PFSK-1 (cell line): Measurements from ENCODE around the gene FAM163B.

Experiments used
- FOXP2 ChIP-seq: optimal IDR thresholded peaks from 2 replicates; pipeline ENCODE3; 2011; ENCODE audit warnings: borderline replicate concordance, control low read depth, inconsistent platforms; ENCODE audit not compliant: insufficient read depth; ENCODE audit errors: extremely low read length, extremely low read depth
- POLR2AphosphoS5 ChIP-seq: IDR thresholded peaks from 2 replicates; pipeline ENCODE4 v1.6.1; 2012; ENCODE audit warnings: low read depth, mild to moderate bottlenecking, control low read depth, low read length, moderate library complexity
- REST ChIP-seq, 2 experiments: IDR thresholded peaks; 2 replicates each; pipeline versions ENCODE4 v1.6.1 to v1.8.0; 2011 to 2012; ENCODE audit warnings: low read depth in 2 of 2, low read length in 2 of 2, control low read depth in 1 of 2, inconsistent platforms in 1 of 2, mild to moderate bottlenecking in 1 of 2, moderate library complexity in 1 of 2; ENCODE audit not compliant: insufficient read depth in 1 of 2
- SIN3A ChIP-seq: IDR thresholded peaks from 2 replicates; pipeline ENCODE4 v1.6.1; 2012; ENCODE audit warnings: mild to moderate bottlenecking, low read length, moderate library complexity, borderline replicate concordance; ENCODE audit not compliant: insufficient read depth
- TAF1 ChIP-seq: IDR thresholded peaks from 2 replicates; pipeline ENCODE4 v1.6.1; 2012; ENCODE audit warnings: low read length, control low read depth, borderline replicate concordance; ENCODE audit not compliant: insufficient read depth

Gene FAM163B

DNA sequence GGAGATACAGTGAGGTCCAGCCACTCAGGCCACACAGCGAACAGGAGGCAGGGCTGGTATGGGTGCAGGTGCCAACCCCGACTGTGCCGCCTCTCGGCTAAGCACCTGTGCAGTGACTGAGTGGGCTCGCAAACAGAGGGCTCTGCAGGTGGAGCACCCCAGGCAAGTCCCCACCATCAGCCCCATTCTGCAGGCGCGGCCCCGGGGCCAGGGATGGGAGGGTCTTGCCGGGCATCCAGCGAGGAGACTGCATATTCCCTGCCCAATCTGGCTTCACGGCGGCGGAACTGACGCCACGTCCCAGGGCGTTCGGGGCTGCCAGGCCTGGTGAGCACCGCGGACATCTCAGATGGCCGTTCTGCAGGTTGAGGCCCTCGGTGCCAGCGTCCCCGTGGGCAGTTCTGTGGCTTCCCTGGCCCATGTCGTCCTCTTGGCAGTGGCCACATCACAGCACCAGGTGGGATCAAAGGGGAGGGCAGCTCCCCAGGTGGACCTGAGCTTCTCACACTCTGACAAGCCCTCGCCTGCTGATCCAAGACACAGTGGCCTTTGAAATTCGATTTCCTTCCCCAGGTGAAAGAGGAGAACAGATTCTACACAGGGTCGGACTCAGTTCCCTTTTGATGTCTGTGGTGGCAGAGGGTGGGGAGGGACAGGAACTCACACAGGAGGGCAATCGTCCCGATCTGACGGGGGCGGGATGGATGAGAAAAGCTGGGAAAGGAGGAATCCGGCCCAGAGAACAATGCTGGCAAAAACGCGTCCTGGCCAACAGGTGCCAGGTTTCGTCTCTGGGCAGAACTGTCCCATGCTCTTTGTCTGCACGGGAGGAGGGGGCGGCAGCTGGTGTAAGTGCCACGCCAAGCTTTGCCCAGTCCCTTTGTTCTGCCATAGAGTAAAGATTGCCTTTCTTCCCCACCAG is 45.8 kb upstream of the FAM163B start:
- TF ChIP-seq REST (IDR thresholded peaks at IDR 0.05; ENCODE audit: insufficient read depth in 1 of 2, low read depth in 2 of 2, low read length in 2 of 2), result no peak

DNA sequence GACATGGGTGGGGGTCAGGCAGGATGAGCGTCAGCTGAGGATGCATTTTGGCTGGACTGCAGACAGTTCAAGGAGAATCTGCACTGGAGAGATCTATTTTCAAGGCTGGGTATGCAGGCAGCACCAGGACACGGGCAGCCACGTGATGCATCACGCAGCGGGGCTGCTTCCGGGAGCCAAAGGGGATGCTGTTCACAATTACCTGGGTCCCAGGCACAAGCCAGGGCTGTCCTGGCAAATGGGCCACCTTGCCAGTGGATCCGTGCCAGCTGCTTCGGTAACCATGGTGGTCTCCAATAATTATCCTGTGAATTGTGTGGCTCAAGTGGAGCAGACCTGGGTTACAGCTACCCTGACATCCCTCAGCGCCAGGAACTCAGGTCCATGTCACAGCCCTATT is 44.4 kb upstream of the FAM163B start:
- TF ChIP-seq SIN3A (no peak), POLR2AphosphoS5 (no peak), FOXP2 (no peak), TAF1 (no peak), REST (IDR thresholded peaks at IDR 0.05; ENCODE audit: insufficient read depth in 1 of 2, low read depth in 2 of 2, low read length in 2 of 2) (no peak)

GRCh38 chr9:133650026-133650425 is 40.8 kb upstream of the FAM163B start:
- no peak for TF ChIP-seq SIN3A
- no peak for TF ChIP-seq TAF1
- TF ChIP-seq POLR2AphosphoS5, result no peak
- TF ChIP-seq FOXP2, result no peak
- no peak for TF ChIP-seq REST (IDR thresholded peaks at IDR 0.05; ENCODE audit: insufficient read depth in 1 of 2, low read depth in 2 of 2, low read length in 2 of 2)

GRCh38 chr9:133649194-133649593 is 40.0 kb upstream of the FAM163B start:
- no peak for TF ChIP-seq REST (IDR thresholded peaks at IDR 0.05; ENCODE audit: insufficient read depth in 1 of 2, low read depth in 2 of 2, low read length in 2 of 2)
- no peak for TF ChIP-seq POLR2AphosphoS5
- TF ChIP-seq TAF1, result no peak
- no peak for TF ChIP-seq SIN3A
- TF ChIP-seq FOXP2, result no peak
